ENCODE data around the gene KLHL12. TPM values are rescaled to one million over a fixed set of nuclear protein-coding genes. Genes with fewer than 3 reads are reported as not detected.
"Not testable (repeated sequence)": the region's sequence is repeated elsewhere in the genome, so short reads cannot be mapped to it uniquely, and the experiment has no call there.

KLHL12 gene
- polyA plus RNA-seq, 3 donors, result 37.9 to 47.0 (median 38.3) TPM

GRCh38 chr1:202956969-202957368, 29.9 kb upstream of the KLHL12 start:
- no peak for DNase-seq (ENCODE audit: extremely low read depth in 1 of 11, low read depth in 9 of 11, low spot score in 4 of 11)

GRCh38 chr1:202954057-202954745, 27.2 kb upstream of the KLHL12 start:
- DNase-seq (ENCODE audit: extremely low read depth in 1 of 11, low read depth in 9 of 11, low spot score in 4 of 11), result no peak

GRCh38 chr1:202953392-202953791, 26.4 kb upstream of the KLHL12 start:
- DNase-seq (ENCODE audit: extremely low read depth in 1 of 11, low read depth in 9 of 11, low spot score in 4 of 11), result no peak

- no peak for DNase-seq (ENCODE audit: extremely low read depth in 1 of 11, low read depth in 9 of 11, low spot score in 4 of 11)
Observed at GRCh38 chr1:202952818-202953217, 25.8 kb upstream of the KLHL12 start.

- DNase-seq (ENCODE audit: extremely low read depth in 1 of 11, low read depth in 9 of 11, low spot score in 4 of 11), result no peak
Observed at GRCh38 chr1:202952099-202952498, 25.1 kb upstream of the KLHL12 start.

- DNase-seq (ENCODE audit: extremely low read depth in 1 of 11, low read depth in 9 of 11, low spot score in 4 of 11), result no peak
Observed at GRCh38 chr1:202951437-202951836, 24.4 kb upstream of the KLHL12 start.

- no peak for DNase-seq (ENCODE audit: extremely low read depth in 1 of 11, low read depth in 9 of 11, low spot score in 4 of 11)
Observed at GRCh38 chr1:202945483-202945882, 18.4 kb upstream of the KLHL12 start.

GRCh38 chr1:202944438-202944921, 17.4 kb upstream of the KLHL12 start:
- no peak for DNase-seq (ENCODE audit: extremely low read depth in 1 of 11, low read depth in 9 of 11, low spot score in 4 of 11)

- no peak for DNase-seq (ENCODE audit: extremely low read depth in 1 of 11, low read depth in 9 of 11, low spot score in 4 of 11)
Observed at GRCh38 chr1:202942426-202942825, 15.4 kb upstream of the KLHL12 start.

GRCh38 chr1:202941372-202941771, 14.3 kb upstream of the KLHL12 start:
- no peak for DNase-seq (ENCODE audit: extremely low read depth in 1 of 11, low read depth in 9 of 11, low spot score in 4 of 11)

- DNase-seq (ENCODE audit: extremely low read depth in 1 of 11, low read depth in 9 of 11, low spot score in 4 of 11), result no peak
Observed at GRCh38 chr1:202940561-202940960, 13.5 kb upstream of the KLHL12 start.

GRCh38 chr1:202938287-202938925, 11.4 kb upstream of the KLHL12 start:
- DNase-seq (ENCODE audit: extremely low read depth in 1 of 11, low read depth in 9 of 11, low spot score in 4 of 11), result no peak

- DNase-seq (ENCODE audit: extremely low read depth in 1 of 11, low read depth in 9 of 11, low spot score in 4 of 11), result not testable (repeated sequence)
Observed at GRCh38 chr1:202936409-202936808, 9.4 kb upstream of the KLHL12 start.

- DNase-seq (ENCODE audit: extremely low read depth in 1 of 11, low read depth in 9 of 11, low spot score in 4 of 11), result no peak
Observed at GRCh38 chr1:202935844-202936243, 8.8 kb upstream of the KLHL12 start.

- DNase-seq (ENCODE audit: extremely low read depth in 1 of 11, low read depth in 9 of 11, low spot score in 4 of 11), result no peak
Observed at GRCh38 chr1:202934755-202935154, 7.7 kb upstream of the KLHL12 start.

GRCh38 chr1:202932476-202932875, 5.4 kb upstream of the KLHL12 start:
- no peak for DNase-seq (ENCODE audit: extremely low read depth in 1 of 11, low read depth in 9 of 11, low spot score in 4 of 11)

- no peak for DNase-seq (ENCODE audit: extremely low read depth in 1 of 11, low read depth in 9 of 11, low spot score in 4 of 11)
Observed at GRCh38 chr1:202923533-202923932, 3.5 kb downstream of the KLHL12 start.

GRCh38 chr1:202919615-202920014, 7.4 kb downstream of the KLHL12 start:
- no peak for DNase-seq (ENCODE audit: extremely low read depth in 1 of 11, low read depth in 9 of 11, low spot score in 4 of 11)

- no peak for DNase-seq (ENCODE audit: extremely low read depth in 1 of 11, low read depth in 9 of 11, low spot score in 4 of 11)
Observed at GRCh38 chr1:202915146-202915545, 11.9 kb downstream of the KLHL12 start.

GRCh38 chr1:202912476-202912875, 14.6 kb downstream of the KLHL12 start:
- not testable (repeated sequence) for DNase-seq (ENCODE audit: extremely low read depth in 1 of 11, low read depth in 9 of 11, low spot score in 4 of 11)

GRCh38 chr1:202909494-202909893, 17.5 kb downstream of the KLHL12 start:
- DNase-seq (ENCODE audit: extremely low read depth in 1 of 11, low read depth in 9 of 11, low spot score in 4 of 11), result no peak
